Measurements from ENCODE around the gene CNDP2.
"Not testable (repeated sequence)": the region's sequence is repeated elsewhere in the genome, so short reads cannot be mapped to it uniquely, and the experiment has no call there.

CNDP2 gene

DNA sequence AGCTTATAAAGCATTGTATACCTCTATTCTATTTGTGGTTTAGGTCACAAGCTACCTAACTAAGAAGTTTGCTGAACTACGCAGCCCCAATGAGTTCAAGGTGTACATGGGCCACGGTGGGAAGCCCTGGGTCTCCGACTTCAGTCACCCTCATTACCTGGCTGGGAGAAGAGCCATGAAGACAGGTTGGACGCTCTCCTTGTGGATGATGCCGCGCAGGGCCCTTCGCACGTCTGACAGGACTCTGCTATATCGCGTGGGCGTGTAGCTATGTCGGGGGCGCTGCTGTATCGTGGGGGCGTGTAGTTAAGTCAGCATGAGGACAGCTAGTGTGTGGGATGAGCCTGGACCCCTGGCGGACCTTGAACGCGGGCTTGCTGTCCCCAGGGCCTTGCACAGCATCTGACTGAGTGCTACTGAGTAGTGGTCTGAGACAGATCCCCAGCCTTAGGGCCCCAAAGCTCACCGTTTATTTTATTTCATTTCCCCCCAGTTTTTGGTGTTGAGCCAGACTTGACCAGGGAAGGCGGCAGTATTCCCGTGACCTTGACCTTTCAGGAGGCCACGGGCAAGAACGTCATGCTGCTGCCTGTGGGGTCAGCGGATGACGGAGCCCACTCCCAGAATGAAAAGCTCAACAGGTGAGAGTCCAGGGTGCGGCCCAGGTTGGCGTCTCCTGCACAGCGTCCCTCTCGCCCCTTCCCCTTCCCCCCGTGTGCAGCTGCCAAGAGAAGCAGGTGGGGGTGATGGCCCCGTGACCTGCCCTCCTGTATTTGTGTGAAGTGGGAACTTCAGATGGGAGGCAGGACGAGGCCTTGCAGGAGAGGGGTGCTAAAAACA is 22.5 kb downstream of the CNDP2 start:
- no peak for DNase-seq (ENCODE audit: low spot score)

DNA sequence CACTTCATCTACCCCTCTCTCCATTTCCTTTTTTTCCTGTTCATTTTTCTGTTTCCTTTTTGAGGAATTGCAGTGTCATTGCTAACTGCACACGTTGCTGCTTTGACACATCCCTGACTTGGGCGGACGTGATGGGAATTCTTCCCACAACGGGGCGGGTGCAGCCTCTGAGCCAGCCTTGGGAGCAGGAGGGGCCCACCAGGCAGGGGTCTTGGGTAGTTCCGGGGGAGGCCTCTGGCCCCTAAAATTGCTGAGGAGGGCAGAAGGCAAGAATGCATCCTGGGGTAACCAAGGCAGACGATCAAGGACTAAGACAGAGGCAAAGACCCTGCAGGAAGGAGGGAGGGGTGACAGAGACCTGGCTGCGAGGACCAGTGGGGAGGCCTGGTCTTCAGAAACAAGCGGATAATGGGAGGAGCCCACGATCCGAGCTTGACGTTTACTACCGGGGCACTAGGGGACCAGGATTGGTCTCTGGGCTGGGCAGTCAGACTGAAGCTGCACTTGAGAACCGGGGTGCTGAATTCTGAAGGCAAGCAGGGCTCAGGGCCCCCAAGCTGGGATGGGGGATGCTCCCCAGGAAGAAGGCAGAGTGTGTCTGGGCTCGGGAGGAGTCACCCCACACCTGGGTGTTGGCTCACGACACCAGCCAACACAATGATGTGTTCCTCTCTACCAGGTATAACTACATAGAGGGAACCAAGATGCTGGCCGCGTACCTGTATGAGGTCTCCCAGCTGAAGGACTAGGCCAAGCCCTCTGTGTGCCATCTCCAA is 23.3 kb downstream of the CNDP2 start:
- DNase-seq (ENCODE audit: low spot score): no peak

- no peak for DNase-seq (ENCODE audit: low spot score)
These were observed 24.1 kb downstream of the CNDP2 start for GRCh38 chr18:74520096-74520833.

DNA sequence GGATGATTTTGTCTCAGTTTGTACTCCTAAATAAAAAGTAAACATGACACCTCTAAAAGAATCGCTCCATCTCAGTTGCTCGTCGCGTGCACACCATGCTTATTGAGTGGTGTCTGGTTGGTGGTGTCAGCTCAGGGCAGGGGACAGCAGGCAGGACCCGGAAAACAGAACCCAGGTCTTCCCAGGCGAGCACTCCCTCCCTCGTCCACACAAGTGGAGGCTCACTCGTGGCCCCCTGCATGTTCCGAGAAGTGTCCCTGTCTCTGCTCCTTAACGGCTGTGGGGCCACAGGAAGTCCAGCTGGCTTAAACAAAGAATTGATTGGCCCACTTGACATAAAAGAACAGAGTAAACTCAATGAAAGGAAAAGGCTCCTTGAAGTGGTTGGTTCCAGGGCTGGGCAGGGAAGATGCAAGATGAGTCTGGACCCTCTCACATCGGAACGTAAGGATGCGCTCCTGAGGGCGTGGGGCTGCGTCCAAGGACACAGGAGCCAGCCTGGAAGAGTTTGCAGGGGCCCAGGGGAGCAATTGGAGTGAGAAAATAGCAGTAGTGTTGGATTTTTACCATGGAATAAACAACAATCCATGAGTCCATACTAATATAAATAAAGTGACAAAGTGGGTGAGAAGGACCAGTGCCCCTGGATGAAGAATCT is 25.0 kb downstream of the CNDP2 start:
- DNase-seq (ENCODE audit: low spot score): no peak

- DNase-seq (ENCODE audit: low spot score): no peak
These were observed 26.7 kb downstream of the CNDP2 start for GRCh38 chr18:74522635-74523548.

DNA sequence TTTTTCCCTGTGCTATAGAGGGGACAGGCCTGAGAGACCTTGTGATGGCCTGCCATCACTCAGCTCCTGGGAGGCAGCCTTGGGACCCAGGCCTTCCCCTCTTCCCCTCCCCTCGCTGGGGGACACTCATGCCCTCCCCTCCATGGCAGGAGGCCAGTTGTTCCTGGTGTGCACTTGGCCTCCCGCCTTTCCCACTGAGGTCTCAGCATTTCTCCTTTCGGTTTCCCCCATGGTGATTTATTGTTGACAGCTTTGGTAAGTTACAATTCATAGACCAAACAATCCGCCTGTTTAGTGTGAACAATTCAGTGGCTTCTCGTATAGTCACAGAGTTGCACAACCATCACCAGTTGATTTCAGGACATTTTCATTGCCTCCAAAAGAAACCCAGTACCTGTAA is 27.9 kb downstream of the CNDP2 start:
- DNase-seq (ENCODE audit: low spot score): no peak

- not testable (repeated sequence) for DNase-seq (ENCODE audit: low spot score)
These were observed 28.8 kb downstream of the CNDP2 start for GRCh38 chr18:74524915-74525314.

DNA sequence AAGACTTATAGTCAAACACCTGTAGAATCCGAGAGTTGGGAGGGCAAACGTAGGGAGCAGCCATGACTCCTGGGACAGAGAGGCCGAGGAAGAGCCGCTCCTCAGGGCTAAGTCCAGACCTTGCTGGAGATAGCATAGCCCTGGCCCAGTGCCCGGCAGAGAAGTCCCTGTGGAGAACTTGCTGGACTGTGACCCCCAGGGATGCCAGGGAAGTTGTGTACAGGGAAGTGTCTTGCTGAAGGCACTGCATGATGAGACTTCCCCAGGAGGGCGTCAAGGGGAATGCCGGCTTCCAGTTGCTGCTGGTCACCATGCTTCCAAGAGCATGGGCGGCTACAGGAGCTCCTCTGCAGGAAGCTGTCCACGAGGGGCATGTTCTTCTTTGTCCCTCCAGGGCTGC is 29.6 kb downstream of the CNDP2 start:
- no peak for DNase-seq (ENCODE audit: low spot score)

DNA sequence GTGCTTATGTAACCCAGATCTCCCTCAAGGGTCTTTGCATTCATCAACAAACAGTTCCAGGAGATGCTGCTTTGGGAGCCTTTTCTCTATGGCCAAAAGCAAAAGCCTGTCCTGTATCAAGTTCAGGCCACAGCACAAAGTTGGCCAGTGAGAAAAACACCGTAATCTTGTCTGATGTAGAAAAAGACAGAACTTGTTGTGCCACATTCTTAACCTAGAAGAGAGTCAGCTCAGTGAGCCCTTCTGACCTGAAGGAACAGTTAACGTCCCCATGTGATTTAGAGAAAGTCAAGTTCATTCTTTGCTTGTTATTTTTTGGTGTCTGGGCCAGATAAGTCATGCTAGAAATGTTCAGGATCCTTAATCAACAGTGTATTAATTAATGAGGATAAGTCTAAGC is 30.3 kb downstream of the CNDP2 start:
- no peak for DNase-seq (ENCODE audit: low spot score)

DNA sequence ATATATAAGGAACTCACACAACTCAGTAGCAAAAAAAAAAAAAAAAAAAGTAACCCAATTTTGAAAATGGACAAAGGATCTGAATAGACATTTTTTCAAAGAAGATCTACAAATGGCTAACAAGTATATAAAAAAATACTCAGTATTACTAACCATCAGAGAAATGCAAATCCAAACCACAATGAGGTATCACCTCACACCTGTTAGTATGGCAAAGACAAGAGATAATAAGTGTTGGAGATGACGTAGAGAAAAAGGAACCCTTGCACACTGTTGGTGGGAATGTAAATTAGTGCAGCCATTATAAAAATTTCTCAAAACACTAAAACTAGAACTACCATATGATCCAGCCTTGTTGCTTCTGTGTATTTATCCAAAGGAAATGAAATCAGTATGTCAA is 32.3 kb downstream of the CNDP2 start:
- no peak for DNase-seq (ENCODE audit: low spot score)

DNA sequence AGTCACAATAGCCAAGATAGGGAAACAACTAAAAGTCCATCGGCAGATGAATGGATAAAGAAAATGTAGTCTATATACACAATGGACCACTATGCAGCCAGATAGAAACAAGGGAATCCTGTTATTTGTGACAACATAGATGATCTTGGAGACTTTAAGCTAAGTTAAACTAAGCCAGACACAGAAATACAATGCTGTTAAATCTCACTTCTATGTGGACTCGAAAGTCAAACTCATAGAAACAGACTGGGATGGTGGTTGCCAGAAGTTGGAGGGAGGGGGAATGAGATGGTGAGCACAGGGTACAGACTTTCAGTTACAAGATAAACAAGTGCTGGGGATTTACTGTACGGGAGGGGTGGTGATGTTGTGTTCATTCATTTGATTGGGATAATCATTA is 32.8 kb downstream of the CNDP2 start:
- no peak for DNase-seq (ENCODE audit: low spot score)

DNA sequence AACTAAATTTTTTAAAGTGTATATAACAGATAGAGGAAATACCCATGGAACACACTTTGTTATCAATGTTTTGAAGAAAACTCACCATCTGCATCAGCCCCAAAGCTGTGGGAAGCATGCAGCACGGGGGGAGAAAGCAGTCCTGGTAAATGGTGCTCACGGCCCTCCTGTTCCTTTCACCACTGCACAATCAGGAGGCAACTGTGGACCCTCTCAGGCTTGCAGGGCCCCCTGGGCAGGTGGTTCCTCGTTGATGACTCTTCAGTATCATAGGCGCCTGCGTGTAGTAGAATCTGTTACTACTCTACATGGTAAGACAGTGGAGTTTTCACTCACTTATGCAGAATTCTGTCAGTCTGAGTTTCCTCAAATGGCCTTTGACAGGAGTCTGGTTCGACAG is 33.2 kb downstream of the CNDP2 start:
- no peak for DNase-seq (ENCODE audit: low spot score)

DNA sequence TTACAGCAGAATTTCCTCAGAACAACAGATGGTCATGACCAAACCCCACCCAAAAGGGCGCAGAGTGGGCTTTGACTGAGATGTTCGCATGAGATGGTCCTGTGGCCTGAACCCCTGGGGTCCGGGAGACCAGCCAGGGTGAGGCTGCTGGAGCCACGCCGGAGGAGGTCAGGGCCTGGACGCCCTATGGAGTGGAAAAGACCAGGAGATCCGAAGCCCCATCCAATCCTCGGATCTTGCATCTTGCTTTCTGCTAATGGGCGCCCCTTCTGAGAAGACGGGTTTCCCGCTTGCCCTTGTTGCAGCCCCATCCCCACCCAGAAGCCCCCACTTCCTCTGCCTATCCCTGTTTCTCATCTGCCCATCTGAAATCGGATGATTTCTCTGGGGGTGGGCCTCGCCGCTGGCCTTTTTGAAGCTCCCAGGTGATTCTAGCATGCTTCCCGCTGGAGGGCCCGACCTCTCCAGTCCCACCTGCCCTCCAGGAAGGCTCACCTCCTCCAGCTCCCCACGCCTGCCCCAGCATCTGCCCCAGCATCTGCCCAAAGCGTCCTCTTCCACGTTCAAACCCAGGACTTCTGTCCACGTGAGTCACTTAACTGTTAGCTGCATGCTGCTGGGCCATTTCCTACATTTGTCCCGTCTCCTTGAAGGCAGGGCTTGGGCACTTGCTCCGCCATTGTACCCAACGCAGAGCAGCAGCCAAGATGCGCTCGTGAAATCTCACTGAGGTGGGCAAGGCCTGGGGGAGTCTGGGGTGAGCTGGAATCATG is 33.8 kb downstream of the CNDP2 start:
- no peak for DNase-seq (ENCODE audit: low spot score)

GRCh38 chr18:74530584-74530862 is 34.4 kb downstream of the CNDP2 start:
- no peak for DNase-seq (ENCODE audit: low spot score)

DNA sequence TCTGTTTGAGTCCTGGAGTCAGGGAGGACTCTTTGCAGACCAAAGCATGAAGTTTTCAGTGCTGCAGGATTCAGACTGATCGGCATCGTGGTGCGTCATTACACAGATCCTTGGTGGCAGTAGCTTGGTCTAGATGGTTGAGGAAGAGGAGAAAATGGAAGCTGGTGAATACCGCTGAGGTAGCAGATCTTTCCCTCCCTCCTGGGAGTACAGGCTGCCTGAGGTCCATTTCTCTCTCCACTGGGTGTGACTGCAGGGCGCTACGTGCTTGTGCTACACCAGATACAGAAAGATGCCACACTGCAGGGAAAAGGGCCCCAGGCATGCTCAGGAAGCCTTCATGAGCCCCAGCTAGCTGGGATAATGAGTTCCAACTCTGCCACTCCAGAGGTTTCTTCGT is 34.9 kb downstream of the CNDP2 start:
- DNase-seq (ENCODE audit: low spot score): no peak

GRCh38 chr18:74532511-74533025 is 36.4 kb downstream of the CNDP2 start:
- no peak for DNase-seq (ENCODE audit: low spot score)

DNA sequence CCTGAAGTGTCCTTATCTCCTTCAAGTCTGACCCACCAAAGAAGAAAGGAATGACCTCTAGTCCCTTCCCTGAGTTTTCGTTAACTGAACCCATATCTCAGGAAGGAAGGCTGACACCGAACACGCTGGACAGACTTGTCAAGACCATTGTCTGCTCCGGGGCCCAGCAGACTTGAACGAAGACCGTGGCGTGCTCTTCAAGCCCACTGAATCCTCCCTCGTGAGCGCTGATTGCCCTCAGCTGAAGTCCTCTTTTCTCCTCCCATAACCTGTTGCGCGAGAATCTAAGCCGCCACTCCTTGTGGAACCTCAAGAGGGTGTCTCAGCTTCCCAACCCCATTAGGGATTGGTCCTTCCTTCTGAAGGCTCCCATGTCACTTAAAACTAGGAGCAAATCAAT is 37.5 kb downstream of the CNDP2 start:
- no peak for DNase-seq (ENCODE audit: low spot score)

DNA sequence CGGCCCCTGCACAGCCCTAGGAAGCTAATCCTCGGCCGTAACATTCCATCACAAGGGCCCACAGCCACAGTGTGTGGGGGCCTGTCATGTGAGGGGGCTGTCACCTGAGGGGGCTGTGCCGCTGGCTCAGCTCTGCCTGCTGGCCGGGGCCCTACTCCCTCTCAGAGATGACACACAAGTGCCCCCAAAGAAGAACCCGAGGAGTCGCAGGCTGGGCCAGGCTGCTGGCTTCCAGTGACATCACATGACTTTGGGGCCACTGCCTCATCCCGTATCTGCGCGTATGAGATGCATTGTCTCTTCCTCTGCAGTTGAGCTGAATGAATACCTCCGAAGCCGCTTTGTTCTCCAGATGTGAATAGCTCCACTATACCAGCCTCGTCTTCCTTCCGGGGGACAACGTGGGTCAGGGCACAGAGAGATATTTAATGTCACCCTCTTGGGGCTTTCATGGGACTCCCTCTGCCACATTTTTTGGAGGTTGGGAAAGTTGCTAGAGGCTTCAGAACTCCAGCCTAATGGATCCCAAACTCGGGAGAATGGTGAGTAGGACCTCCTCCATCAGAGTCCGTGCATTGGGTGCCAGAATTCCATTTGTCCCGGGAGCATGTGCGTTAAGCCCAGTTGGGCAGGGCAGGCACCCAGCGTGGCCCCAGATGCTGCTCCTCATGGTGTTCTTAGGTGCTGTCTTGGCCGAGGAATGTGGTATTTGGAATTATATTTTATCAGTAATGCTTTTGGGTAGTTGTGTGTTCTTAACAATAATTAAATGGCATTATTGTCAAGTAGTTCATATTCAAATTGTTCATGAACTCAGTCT is 38.2 kb downstream of the CNDP2 start, which contains the start of gene CNDP1:
TSS of gene CNDP1 (plus strand) at position 351 of the 820 bp plus-strand sequence. CDS start at position 519, 168 bp downstream.
- no peak for DNase-seq (ENCODE audit: low spot score)

GRCh38 chr18:74534981-74535649 is 39.0 kb downstream of the CNDP2 start:
- DNase-seq (ENCODE audit: low spot score): no peak

Data from HuH-7.5 (cell line).